Inflammatory macrophage treated with lipopolysaccharide for 1 hour (primary cell): Measurements from ENCODE around the gene PPP2CA.
"Not testable (repeated sequence)": the region's sequence is repeated elsewhere in the genome, so short reads cannot be mapped to it uniquely, and the experiment has no call there.

Experiments used
- DNase-seq, 2 donors: peaks; one replicate each; pipeline ENCODE4 v3.0.0-alpha.2; 2020 to 2022

Gene PPP2CA

GRCh38 chr5:134245101-134245604, 19.3 kb upstream of the PPP2CA start:
- no peak for DNase-seq

- no peak for DNase-seq
Measured at GRCh38 chr5:134242146-134242545, 16.3 kb upstream of the PPP2CA start.

- DNase-seq = no peak
Measured at GRCh38 chr5:134240421-134240962, 14.6 kb upstream of the PPP2CA start.

DNA sequence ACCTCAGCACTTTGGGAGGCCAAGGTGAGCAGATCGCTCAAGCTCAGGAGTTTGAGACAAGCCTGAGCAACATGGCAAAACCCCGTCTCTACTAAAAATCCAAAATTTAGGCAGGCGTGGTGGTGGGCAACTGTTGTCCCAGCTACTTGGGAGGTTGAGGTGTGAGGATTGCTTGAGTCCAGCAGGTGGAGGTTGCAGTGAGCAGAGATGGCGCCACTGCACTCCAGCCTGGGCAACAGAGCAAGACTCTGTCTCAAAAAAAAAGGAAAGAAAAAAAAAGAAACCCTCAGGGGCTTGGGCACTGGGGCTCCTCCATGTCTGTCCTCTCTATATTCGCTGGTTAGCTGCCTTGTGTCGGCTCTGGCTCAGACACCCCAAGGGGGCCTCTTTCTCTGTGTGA, 10.9 kb upstream of the PPP2CA start:
- DNase-seq = no peak

DNA sequence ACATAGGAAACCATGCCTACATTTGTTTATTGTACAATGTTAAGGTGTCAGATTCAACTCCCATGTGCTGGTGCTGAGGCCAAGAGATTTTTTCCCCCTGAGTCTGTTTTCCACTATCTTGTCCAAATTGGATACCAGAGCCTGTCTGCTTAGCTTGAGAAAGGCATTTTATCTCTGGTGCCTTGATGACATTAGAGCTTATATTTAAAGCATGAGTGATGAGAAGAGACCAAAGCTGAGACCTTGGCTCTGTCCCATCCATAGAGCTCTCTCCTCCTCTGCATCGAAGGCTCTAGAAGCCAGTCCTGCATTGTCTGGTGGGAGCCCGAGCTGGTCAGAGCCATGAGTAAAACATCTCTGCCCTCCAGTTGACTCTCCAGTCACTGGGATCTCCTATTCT, 10.4 kb upstream of the PPP2CA start:
- no peak for DNase-seq

- DNase-seq = no peak
Measured at GRCh38 chr5:134228624-134229023, 2.8 kb upstream of the PPP2CA start.

- DNase-seq = no peak
Measured at GRCh38 chr5:134227776-134228175, 1.9 kb upstream of the PPP2CA start.

GRCh38 chr5:134227259-134227658, 1.4 kb upstream of the PPP2CA start:
- DNase-seq = no peak

- no peak for DNase-seq
Measured at GRCh38 chr5:134226441-134227192, 744 bp upstream of the PPP2CA start.

- peak; percentile 41 to 58 for DNase-seq
Measured at GRCh38 chr5:134224888-134225779, 739 bp downstream of the PPP2CA start.

- DNase-seq = peak; percentile 11 to 28
Measured at GRCh38 chr5:134223406-134224248, 2.2 kb downstream of the PPP2CA start.

DNA sequence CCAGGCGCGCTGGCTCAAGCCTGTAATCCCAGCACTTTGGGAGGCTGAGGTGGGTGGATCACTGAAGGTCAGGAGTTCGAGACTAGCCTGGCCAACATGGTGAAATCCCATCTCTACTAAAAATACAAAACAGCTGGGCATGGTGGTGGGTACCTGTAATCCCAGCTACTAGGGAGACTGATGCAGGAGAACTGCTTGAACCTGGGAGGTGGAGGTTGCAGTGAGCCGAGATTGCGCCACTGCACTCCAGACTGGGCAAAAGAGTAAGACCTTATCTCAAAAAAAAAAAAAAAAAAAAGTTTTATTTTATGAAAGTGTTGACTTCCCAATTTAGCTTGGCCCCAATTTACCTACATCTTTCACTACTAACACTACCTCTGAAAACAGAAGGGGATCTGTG, 4.2 kb downstream of the PPP2CA start:
- DNase-seq = not testable (repeated sequence)

GRCh38 chr5:134215757-134216156, 10.1 kb downstream of the PPP2CA start:
- DNase-seq = no peak

GRCh38 chr5:134211263-134212031, 14.4 kb downstream of the PPP2CA start:
- not testable (repeated sequence) for DNase-seq

GRCh38 chr5:134209477-134210245, 16.2 kb downstream of the PPP2CA start:
- DNase-seq = no peak

- peak; percentile 82 to 83 for DNase-seq
Measured at GRCh38 chr5:134207696-134208095, 18.2 kb downstream of the PPP2CA start.

DNA sequence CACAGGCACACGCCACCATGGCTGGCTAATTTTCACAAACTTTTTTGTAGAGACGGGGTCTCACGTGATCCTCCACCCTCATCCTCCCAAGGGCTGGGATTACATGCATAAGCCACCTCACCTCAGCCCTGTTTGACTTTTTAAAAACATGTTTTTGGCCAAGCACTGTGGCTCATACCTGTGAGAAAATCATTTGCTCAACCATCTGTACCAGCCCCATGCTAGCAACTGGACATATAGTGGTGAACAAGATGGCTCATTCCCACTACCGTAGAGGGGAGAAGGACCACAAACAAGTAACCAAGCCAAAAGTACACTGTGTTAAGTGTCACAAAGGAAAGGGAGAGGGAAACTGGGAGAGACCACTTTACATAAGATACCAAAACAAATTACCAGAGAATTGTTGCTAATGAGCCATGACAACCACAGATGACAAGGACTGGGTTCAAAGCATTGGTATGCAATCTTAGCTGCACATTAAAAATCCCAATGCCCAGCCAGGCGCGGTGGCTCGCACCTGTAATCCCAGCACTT, 19.2 kb downstream of the PPP2CA start:
- no peak for DNase-seq

- DNase-seq = no peak
Measured at GRCh38 chr5:134204575-134204974, 21.3 kb downstream of the PPP2CA start.

DNA sequence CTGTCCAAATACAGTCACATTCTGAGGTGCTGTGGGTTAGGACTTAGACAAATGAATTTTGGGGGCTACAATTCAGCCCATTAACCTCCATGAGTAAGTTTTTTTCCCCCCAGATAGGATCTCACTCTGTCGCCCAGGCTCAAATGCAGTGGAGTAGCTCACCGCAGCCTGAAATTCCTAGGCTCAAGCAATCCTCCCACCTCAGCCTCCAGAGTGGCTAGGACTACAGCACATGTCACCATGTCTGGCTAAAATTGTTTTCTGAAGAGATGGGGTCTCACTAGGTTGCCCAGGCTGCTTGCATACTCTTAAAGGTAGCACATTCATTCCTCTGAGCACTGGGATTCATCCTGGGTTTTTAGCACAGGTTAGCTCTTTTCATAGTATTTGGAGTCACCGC, 22.2 kb downstream of the PPP2CA start:
- DNase-seq = no peak

DNA sequence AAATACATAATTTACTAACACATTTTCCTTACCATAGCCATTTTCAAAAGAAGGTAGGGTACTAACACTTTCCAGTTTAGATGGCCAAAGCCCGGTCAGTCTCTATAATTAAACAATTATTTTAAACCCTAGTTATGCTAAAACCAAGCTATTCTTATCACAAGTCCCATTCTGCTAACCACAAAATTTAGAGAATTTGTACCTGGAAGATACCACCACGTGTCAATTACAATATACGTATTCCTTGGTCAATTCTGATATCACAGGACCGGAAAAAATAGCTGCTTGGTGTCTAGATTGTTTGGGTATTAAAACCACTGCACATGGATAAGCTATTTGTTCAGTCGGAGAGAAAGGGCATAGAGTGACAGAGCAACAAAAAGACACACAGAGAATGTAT, 30.2 kb downstream of the PPP2CA start:
- DNase-seq = no peak

DNA sequence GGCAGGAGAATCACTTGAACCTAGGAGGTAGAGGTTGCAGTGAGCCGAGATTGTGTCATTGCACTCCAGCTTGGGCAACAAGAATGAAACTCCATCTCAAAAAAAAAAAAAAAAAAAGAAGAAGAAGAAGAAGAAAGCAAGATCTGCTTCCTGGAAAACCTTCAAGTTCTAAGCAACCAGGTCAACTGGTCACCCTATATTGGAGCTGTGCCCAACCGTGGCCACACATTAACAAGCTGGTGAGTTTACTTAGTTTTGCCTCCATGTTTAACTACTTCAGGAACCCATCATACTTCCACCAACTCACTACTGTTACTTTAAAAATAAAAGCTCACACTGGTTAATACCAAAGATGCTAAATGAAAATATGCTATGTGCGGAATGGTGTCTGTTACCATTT, 36.8 kb downstream of the PPP2CA start:
- DNase-seq = peak in 1 of 2 donors; percentile 25
